K562 (cell line): ENCODE measurements around the gene SPRED2. TPM values are rescaled to one million over a fixed set of nuclear protein-coding genes. Genes with fewer than 3 reads are reported as not detected.
A peak's percentile ranks its signal among the peaks of the same experiment; 100 is the strongest.

Source experiments
- C11orf30 ChIP-seq: fragments of 450-650 bp; IDR thresholded peaks from 2 replicates; pipeline ENCODE4 v1.6.1; 2016; ENCODE audit warnings: low read depth, mild to moderate bottlenecking
- GTF2E2 ChIP-seq: fragments of 200-800 bp; sonication (Bioruptor generic); IDR thresholded peaks from 2 replicates; pipeline ENCODE4 v1.6.1; 2016; ENCODE audit warnings: missing genetic modification characterization, missing compliant biosample characterization
- HLTF ChIP-seq: fragments of 450-650 bp; IDR thresholded peaks from 2 replicates; pipeline ENCODE4 v1.6.1; 2016
- KDM5B ChIP-seq: fragments of 200-600 bp; sonication (generic); IDR thresholded peaks from 2 replicates; pipeline ENCODE4 v1.6.1; 2012; ENCODE audit warnings: low read depth, mild to moderate bottlenecking, moderate library complexity, low read length, control low read depth, inconsistent platforms; ENCODE audit not compliant: insufficient replicate concordance
- MGA ChIP-seq: fragments of 450-650 bp; IDR thresholded peaks from 2 replicates; pipeline ENCODE4 v1.6.1; 2016; ENCODE audit warnings: mild to moderate bottlenecking, moderate library complexity
- PML ChIP-seq: IDR thresholded peaks from 2 replicates; pipeline ENCODE4 v1.6.1; 2012; ENCODE audit warnings: low read length, inconsistent platforms
- RAD21 ChIP-seq, 2 experiments: fragments of 250-450 bp in 1 of 2; fragments of 450-650 bp in 1 of 2; sonication (Bioruptor Pico) in 1 of 2; formaldehyde crosslinking in 1 of 2; IDR thresholded peaks in 1 of 2; conservative IDR thresholded peaks in 1 of 2; 2 replicates each; pipeline versions ENCODE4 v1.4.0 to v1.8.0; 2020 to 2022; ENCODE audit warnings: mild to moderate bottlenecking in 2 of 2, moderate library complexity in 1 of 2
- SRSF7 ChIP-seq: fragments of 200-400 bp; formaldehyde crosslinking; optimal IDR thresholded peaks from 2 replicates; pipeline ENCODE3; 2017; ENCODE audit warnings: mild to moderate bottlenecking, low read depth, low read length
- TAF1 ChIP-seq: IDR thresholded peaks from 2 replicates; pipeline ENCODE4 v1.6.1; 2011; ENCODE audit warnings: mild to moderate bottlenecking, low read length, moderate library complexity; ENCODE audit not compliant: insufficient read depth, control insufficient read depth, severe bottlenecking; ENCODE audit errors: extremely low read depth
- TEAD4 ChIP-seq, 2 experiments: sonication (generic) in 1 of 2; formaldehyde crosslinking in 1 of 2; IDR thresholded peaks; 2 replicates each; pipeline versions ENCODE4 v1.6.1 to v1.8.0; 2012 to 2022; ENCODE audit warnings: borderline replicate concordance in 1 of 2, inconsistent platforms in 1 of 2, low read length in 1 of 2, mild to moderate bottlenecking in 1 of 2, missing genetic modification reagents in 1 of 2
- TOE1 ChIP-seq, 2 experiments: fragments of 450-650 bp in 1 of 2; sonication (generic) in 1 of 2; formaldehyde crosslinking in 1 of 2; IDR thresholded peaks; 2 replicates each; pipeline versions ENCODE4 v1.7.1 to v1.8.0; 2016 to 2022; ENCODE audit warnings: borderline replicate concordance in 2 of 2, mild to moderate bottlenecking in 2 of 2, antibody characterized with exemption in 1 of 2, inconsistent platforms in 1 of 2, low read depth in 1 of 2, missing genetic modification reagents in 1 of 2, moderate library complexity in 1 of 2
- polyA plus RNA-seq, 8 experiments: library from polyadenylated mRNA; depleted of rRNA in 4 of 8; stranded (reverse) in 5 of 8; unstranded in 3 of 8; fragments of >200 nt; fragmentation: Nextera tagmentation in 2 of 8; fragmentation: Illumina TruSeq in 1 of 8; extraction: Ambion mirVana in 2 of 8; extraction: Trizol in 1 of 8; gene quantifications; 2 replicates each; pipeline versions ENCODE4 v1.2.1 to v1.2.3, GENCODE V29; 2011 to 2014; ENCODE audit warnings: inconsistent platforms in 1 of 8, missing spikeins in 1 of 8
- total RNA-seq, 7 experiments: library from RNA; depleted of rRNA in 6 of 7; stranded (reverse); fragments of >200 nt in 6 of 7; fragmentation: Illumina TruSeq in 2 of 7; extraction: Trizol in 2 of 7; gene quantifications; 2 replicates each; pipeline versions ENCODE4 v1.2.1 to v1.2.3, GENCODE V29; 2011 to 2021; ENCODE audit warnings: low replicate concordance in 1 of 7
- TF ChIP-seq, protein P1 (sequence below): fragments of 450-650 bp; IDR thresholded peaks from 2 replicates; pipeline ENCODE4 v1.6.1; 2016

Gene SPRED2
- total and polyA plus RNA-seq, 9 of the 15 experiments (the other 6 are each of a cell fraction or from before 2014, with no cell fraction given) = 4.6 to 50.8 (median 14.1) TPM

DNA sequence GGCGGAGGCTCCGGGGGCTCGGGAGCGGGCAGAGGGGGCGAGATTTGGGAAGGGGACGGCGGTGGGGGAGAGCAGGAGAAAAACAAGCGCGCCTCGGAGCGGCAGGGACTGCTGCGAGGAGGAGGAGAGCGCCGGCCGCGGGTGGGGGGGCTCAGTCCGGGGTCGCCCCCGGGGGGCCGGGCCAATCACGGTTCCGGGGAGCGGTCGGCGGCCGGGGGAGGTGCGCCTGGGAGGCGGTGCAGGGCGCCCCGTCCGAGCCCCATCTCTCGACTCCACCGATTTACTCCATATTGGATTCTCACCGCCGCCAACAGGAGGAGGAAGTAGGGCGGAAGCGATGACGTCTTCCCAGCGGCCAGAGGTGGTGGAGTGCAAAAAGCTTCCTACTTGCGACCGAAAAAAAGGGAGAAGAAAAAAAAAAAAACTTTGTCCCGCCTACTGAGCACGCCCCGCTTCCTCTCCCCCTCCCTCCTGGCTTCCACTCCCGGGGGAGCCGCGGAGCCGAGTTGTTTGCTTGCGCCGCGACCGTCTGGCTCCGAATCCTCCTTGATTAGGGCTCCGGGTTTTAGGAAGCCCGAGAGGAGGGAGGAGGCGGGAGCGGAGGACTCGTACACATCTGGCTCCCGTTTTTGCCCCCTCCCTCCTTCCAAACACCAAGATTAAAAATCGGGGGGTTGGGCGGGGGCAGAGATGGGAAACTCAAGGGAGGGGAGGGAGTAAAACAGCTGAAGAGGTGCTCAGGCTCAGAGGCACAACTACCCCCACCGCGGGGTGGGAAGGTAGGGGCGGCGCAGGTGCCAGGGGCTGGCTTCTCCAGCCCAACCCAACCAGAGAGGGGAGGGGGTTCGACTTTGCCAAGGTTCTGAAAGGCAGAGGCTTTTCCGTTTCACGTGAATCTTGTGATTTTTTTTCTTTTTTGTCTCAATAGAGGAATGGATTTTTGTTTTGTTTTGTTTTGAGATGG, at the start of gene SPRED2 (continued):
- TF ChIP-seq TEAD4 (IDR thresholded peaks at IDR 0.05; ENCODE audit: low read length) (peak; percentile 68), TEAD4 (CRISPR knock-in tag; IDR thresholded peaks at IDR 0.05; ENCODE audit: borderline replicate concordance) (no peak), MGA (no peak; the same call in 1 of the 2 replicates), TOE1 (IDR thresholded peaks at IDR 0.05; ENCODE audit: borderline replicate concordance) (peak; percentile 93), TOE1 (CRISPR knock-in tag; IDR thresholded peaks at IDR 0.05; ENCODE audit: borderline replicate concordance, low read depth) (peak; percentile 40; the same call in 1 of the 2 replicates), TAF1 (peak; percentile 84), KDM5B (peak; percentile 68), GTF2E2 (tag) (peak; percentile 76), SRSF7 (no peak), HLTF (no peak), PML (peak; percentile 73), C11orf30 (peak; percentile 43), RAD21 (CRISPR knock-in tag; conservative IDR thresholded peaks at IDR 0.05 in 1 of 2, IDR thresholded peaks at IDR 0.05 in 1 of 2) (peak; percentile 28 to 33)
- TF ChIP-seq, protein P1, sequence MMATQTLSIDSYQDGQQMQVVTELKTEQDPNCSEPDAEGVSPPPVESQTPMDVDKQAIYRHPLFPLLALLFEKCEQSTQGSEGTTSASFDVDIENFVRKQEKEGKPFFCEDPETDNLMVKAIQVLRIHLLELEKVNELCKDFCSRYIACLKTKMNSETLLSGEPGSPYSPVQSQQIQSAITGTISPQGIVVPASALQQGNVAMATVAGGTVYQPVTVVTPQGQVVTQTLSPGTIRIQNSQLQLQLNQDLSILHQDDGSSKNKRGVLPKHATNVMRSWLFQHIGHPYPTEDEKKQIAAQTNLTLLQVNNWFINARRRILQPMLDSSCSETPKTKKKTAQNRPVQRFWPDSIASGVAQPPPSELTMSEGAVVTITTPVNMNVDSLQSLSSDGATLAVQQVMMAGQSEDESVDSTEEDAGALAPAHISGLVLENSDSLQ = peak; percentile 30
